GM19328 (cell line): ENCODE data around the gene DDX24.
"Not testable (repeated sequence)": the region's sequence is repeated elsewhere in the genome, so short reads cannot be mapped to it uniquely, and the experiment has no call there.

ENCODE experiments used
- ATAC-seq: cut with Tn5 transposase; IDR thresholded peaks from one replicate; pipeline ENCODE4 v1.9.1; 2021; ENCODE audit warnings: mild to moderate bottlenecking, moderate library complexity; ENCODE audit not compliant: unreplicated experiment

Gene DDX24

GRCh38 chr14:94087891-94088290 lies 6.9 kb upstream of the DDX24 start:
- ATAC-seq = no peak

- peak; percentile 29 for ATAC-seq
These were observed 401 bp upstream of the DDX24 start for GRCh38 chr14:94081386-94081820.

GRCh38 chr14:94079891-94080620 lies 946 bp downstream of the DDX24 start:
- ATAC-seq = no peak

GRCh38 chr14:94077823-94078222 lies 3.2 kb downstream of the DDX24 start:
- no peak for ATAC-seq

GRCh38 chr14:94077111-94077821 lies 3.7 kb downstream of the DDX24 start:
- ATAC-seq = no peak

GRCh38 chr14:94075008-94075407 lies 6.0 kb downstream of the DDX24 start:
- no peak for ATAC-seq

- no peak for ATAC-seq
These were observed 6.5 kb downstream of the DDX24 start for GRCh38 chr14:94074534-94074933.

- not testable (repeated sequence) for ATAC-seq
These were observed 8.9 kb downstream of the DDX24 start for GRCh38 chr14:94072076-94072475.

- no peak for ATAC-seq
These were observed 14.8 kb downstream of the DDX24 start for GRCh38 chr14:94066089-94066676.

- no peak for ATAC-seq
These were observed 18.6 kb downstream of the DDX24 start for GRCh38 chr14:94062344-94062940.

- ATAC-seq = no peak
These were observed 21.0 kb downstream of the DDX24 start for GRCh38 chr14:94059998-94060397.

- ATAC-seq = no peak
These were observed 22.3 kb downstream of the DDX24 start for GRCh38 chr14:94058674-94059138.

GRCh38 chr14:94058128-94058673 lies 22.8 kb downstream of the DDX24 start:
- ATAC-seq = no peak

- peak; percentile 84 for ATAC-seq
These were observed 24.3 kb downstream of the DDX24 start for GRCh38 chr14:94056579-94057308.

- ATAC-seq = no peak
These were observed 26.1 kb downstream of the DDX24 start for GRCh38 chr14:94054936-94055335.

- no peak for ATAC-seq
These were observed 26.6 kb downstream of the DDX24 start for GRCh38 chr14:94054401-94054800.

- no peak for ATAC-seq
These were observed 28.3 kb downstream of the DDX24 start for GRCh38 chr14:94052662-94053061.

- no peak for ATAC-seq
These were observed 28.8 kb downstream of the DDX24 start for GRCh38 chr14:94052199-94052598.

GRCh38 chr14:94051779-94052178 lies 29.2 kb downstream of the DDX24 start:
- ATAC-seq = no peak

GRCh38 chr14:94051115-94051514 lies 29.9 kb downstream of the DDX24 start:
- no peak for ATAC-seq
